Activated T-cell treated with anti-CD3 and anti-CD28 coated beads for 1 hour (primary cell): ENCODE results near the gene FRYL.
"Not testable (repeated sequence)": the region's sequence is repeated elsewhere in the genome, so short reads cannot be mapped to it uniquely, and the experiment has no call there.

Experiments
- DNase-seq: peaks from one replicate; pipeline ENCODE4 v3.0.0-alpha.2; 2020; ENCODE audit warnings: low read depth

FRYL gene

GRCh38 chr4:48745223-48745622 is 34.9 kb downstream of the FRYL start:
- DNase-seq: not testable (repeated sequence)

GRCh38 chr4:48742412-48742811 is 37.7 kb downstream of the FRYL start:
- DNase-seq: no peak

- DNase-seq: no peak
Observed at GRCh38 chr4:48739560-48740019, 40.5 kb downstream of the FRYL start.

- no peak for DNase-seq
Observed at GRCh38 chr4:48738856-48739255, 41.2 kb downstream of the FRYL start.

- DNase-seq: peak; percentile 7
Observed at GRCh38 chr4:48728906-48729496, 51.1 kb downstream of the FRYL start.

- no peak for DNase-seq
Observed at GRCh38 chr4:48727666-48728459, 52.2 kb downstream of the FRYL start.

GRCh38 chr4:48725414-48725813 is 54.7 kb downstream of the FRYL start:
- DNase-seq: no peak

GRCh38 chr4:48722509-48723446 is 57.3 kb downstream of the FRYL start:
- no peak for DNase-seq

GRCh38 chr4:48720459-48720858 is 59.6 kb downstream of the FRYL start:
- DNase-seq: no peak

- no peak for DNase-seq
Observed at GRCh38 chr4:48718818-48719465, 61.1 kb downstream of the FRYL start.

- DNase-seq: not testable (repeated sequence)
Observed at GRCh38 chr4:48716285-48716684, 63.8 kb downstream of the FRYL start.

GRCh38 chr4:48710446-48711209 is 69.5 kb downstream of the FRYL start:
- DNase-seq: no peak

GRCh38 chr4:48709901-48710300 is 70.2 kb downstream of the FRYL start:
- DNase-seq: no peak

GRCh38 chr4:48708610-48709009 is 71.5 kb downstream of the FRYL start:
- DNase-seq: no peak

GRCh38 chr4:48706736-48707135 is 73.3 kb downstream of the FRYL start:
- no peak for DNase-seq

GRCh38 chr4:48705609-48706008 is 74.5 kb downstream of the FRYL start:
- no peak for DNase-seq

GRCh38 chr4:48704091-48704802 is 75.8 kb downstream of the FRYL start:
- DNase-seq: no peak

- no peak for DNase-seq
Observed at GRCh38 chr4:48699475-48699874, 80.6 kb downstream of the FRYL start.

- DNase-seq: no peak
Observed at GRCh38 chr4:48698029-48698971, 81.8 kb downstream of the FRYL start.
